Stimulated activated naive B cell treated with anti-CD40 and anti-IgM and Interleukin-4, amounts not matched to agents 10 μg/mL and 1 μg/mL and 100 μg/mL, for 72 hours (primary cell): ENCODE measurements around the gene RXRA.
A peak's percentile ranks its signal among the peaks of the same experiment; 100 is the strongest.

Experiments used
- ATAC-seq, 2 donors: fragments of 150-1000 bp; cut with Tn5 transposase; replicated peaks; 2 replicates each; pipeline ENCODE4 v1.10.0; 2021; ENCODE audit warnings: moderate library complexity in 1 of 2
- DNase-seq: peaks from one replicate; pipeline ENCODE4 v3.0.0; 2021
- H3K27ac Mint-ChIP-seq: one replicate; pipeline ENCODE4 v1.8.0; 2022; ENCODE audit warnings: mild to moderate bottlenecking, mixed read lengths
- H3K27me3 Mint-ChIP-seq, 2 donors: one replicate each; pipeline ENCODE4 v1.8.0; 2022; ENCODE audit warnings: mixed read lengths in 2 of 2
- H3K36me3 Mint-ChIP-seq, 2 donors: one replicate each; pipeline ENCODE4 v1.8.0; 2022; ENCODE audit warnings: mixed read lengths in 2 of 2, mild to moderate bottlenecking in 1 of 2
- H3K4me1 Mint-ChIP-seq, 2 donors: one replicate each; pipeline ENCODE4 v1.8.0; 2022; ENCODE audit warnings: mixed read lengths in 2 of 2, mild to moderate bottlenecking in 1 of 2
- H3K4me3 Mint-ChIP-seq, 2 donors: one replicate each; pipeline ENCODE4 v1.8.0; 2022; ENCODE audit warnings: mild to moderate bottlenecking in 2 of 2, mixed read lengths in 2 of 2, moderate library complexity in 1 of 2
- H3K9me3 Mint-ChIP-seq, 2 donors: one replicate each; pipeline ENCODE4 v1.8.0; 2022; ENCODE audit warnings: mixed read lengths in 2 of 2, mild to moderate bottlenecking in 1 of 2

Gene RXRA

DNA sequence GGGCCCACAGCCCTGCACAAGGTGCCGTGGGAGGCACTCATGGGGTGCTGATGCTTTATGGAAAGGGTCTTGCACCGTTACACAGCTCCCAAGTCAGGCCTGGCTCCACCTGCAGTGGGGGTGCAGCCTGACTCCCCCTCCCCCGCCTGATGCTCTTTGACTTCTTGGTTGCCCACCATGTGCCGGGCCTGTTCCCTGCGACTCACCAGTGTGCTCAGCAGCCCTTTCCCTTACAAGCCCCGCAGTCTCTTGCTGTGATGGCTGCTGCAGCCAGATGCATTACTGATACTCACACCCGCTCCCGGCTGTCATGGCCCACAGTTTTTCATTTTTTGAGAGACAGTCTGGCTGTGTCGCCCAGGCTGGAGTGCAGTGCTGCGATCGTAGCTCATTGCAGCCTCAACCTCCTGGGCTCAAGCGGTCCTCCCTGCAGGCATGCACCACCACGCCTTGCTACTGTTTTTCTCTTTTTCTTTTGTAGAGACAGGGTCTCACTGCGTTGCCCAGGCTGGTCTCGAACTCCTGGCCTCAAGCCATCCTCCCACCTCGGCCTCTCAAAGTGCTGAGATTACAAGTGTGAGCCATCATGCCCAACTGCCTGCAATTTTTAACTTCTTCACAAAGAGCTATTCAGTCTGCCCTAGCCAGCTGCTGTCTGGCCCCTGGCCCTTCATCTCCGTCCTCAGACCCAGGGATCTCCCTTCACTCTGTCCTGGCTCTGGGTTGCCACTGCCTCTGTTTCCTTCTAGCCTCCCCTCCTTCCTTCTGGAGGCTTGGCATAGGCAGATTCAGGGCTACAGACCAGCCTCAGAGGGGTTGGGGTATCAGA is 109.5 kb downstream of the RXRA start:
- H3K27ac Mint-ChIP-seq: no peak overlapping the region
- H3K4me1 Mint-ChIP-seq: peaks cover 2 to 4% of the 10 kb centered on the region in 2 donors
- peaks cover 5 to 21% of the 10 kb centered on the region in 2 donors for H3K27me3 Mint-ChIP-seq
- H3K9me3 Mint-ChIP-seq: no peaks in the 10 kb centered on the region
- no peak overlapping the region for H3K4me3 Mint-ChIP-seq
- no peak for ATAC-seq
- no peaks in the 10 kb centered on the region for H3K36me3 Mint-ChIP-seq
- DNase-seq: no peak

DNA sequence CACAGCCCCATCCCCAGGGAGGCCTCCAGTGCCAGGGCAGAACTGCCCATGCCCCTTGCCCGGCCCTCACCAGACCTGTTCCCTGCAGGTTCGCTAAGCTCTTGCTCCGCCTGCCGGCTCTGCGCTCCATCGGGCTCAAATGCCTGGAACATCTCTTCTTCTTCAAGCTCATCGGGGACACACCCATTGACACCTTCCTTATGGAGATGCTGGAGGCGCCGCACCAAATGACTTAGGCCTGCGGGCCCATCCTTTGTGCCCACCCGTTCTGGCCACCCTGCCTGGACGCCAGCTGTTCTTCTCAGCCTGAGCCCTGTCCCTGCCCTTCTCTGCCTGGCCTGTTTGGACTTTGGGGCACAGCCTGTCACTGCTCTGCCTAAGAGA is 110.1 kb downstream of the RXRA start:
- Mint-ChIP-seq H3K4me3 (no peak overlapping the region), H3K27me3 (peaks cover 11 to 27% of the 10 kb centered on the region in 2 donors)

DNA sequence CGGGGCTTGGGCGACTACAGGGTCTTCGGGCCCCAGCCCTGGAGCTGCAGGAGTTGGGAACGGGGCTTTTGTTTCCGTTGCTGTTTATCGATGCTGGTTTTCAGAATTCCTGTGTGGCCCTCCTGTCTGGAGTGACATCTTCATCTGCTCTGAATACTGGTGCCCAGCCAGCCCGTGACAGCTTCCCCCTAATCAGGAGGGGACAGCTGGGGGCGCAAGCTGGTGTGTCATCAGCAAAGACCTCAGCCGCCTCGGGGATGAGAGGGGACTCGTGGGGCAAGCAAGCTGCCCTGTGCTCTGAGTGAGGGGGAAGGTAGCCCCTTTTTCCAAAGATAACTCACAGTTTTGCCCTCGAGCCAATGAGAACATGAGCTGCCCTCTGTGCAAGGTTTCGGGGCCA is 110.7 kb downstream of the RXRA start:
- ATAC-seq (no peak), DNase-seq (no peak)
- Mint-ChIP-seq H3K4me3 (no peak overlapping the region), H3K27me3 (peaks cover 16 to 32% of the 10 kb centered on the region in 2 donors), H3K9me3 (no peaks in the 10 kb centered on the region), H3K4me1 (peaks cover 3 to 5% of the 10 kb centered on the region in 2 donors), H3K36me3 (no peaks in the 10 kb centered on the region), H3K27ac (no peak overlapping the region)

More for the DNA sequence above, 110.1 kb downstream of the RXRA start:
- ATAC-seq: no peak
- no peak for DNase-seq
- Mint-ChIP-seq H3K27ac (no peak overlapping the region), H3K4me1 (peaks cover 3 to 4% of the 10 kb centered on the region in 2 donors), H3K9me3 (no peaks in the 10 kb centered on the region), H3K36me3 (no peaks in the 10 kb centered on the region)

GRCh38 chr9:134437403-134438194 is 111.3 kb downstream of the RXRA start:
- Mint-ChIP-seq H3K4me1 (peaks cover 6 to 12% of the 10 kb centered on the region in 2 donors), H3K27ac (no peak overlapping the region), H3K36me3 (no peaks in the 10 kb centered on the region), H3K27me3 (peaks cover 22 to 39% of the 10 kb centered on the region in 2 donors), H3K4me3 (no peak overlapping the region), H3K9me3 (no peaks in the 10 kb centered on the region)
- no peak for ATAC-seq
- DNase-seq: no peak

DNA sequence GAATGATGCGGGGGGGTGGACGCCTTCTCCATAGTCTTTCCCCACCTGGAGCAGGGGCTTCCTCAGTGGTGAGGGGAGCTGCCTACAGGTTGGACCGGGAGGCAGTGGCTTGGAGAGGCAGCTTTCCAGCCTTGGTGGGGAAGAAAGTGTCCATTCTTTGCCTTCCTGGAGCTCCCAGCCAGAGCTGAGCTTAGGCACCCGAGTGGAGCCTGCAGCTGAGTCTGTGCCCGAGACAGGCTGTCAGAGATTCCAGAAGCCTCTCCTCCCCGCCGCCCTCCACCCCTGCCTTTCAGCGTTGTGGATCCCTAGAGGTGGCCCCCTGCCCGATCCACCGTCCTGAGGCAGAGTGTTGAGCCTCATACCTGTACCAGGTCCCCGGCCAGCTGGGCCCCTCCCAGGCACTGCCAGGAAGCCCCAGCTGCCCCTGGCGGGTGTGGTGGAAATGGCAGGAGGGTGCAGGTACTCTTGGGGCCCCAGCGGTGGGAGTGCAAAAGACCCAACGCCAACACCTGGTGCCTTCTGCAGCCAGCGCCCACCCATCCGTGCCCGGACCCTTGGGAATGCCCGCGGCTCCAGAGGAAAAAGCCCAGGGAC is 112.0 kb downstream of the RXRA start:
- Mint-ChIP-seq H3K9me3 (no peaks in the 10 kb centered on the region), H3K27me3 (peaks cover 26 to 41% of the 10 kb centered on the region in 2 donors), H3K36me3 (no peaks in the 10 kb centered on the region), H3K4me3 (no peak overlapping the region), H3K4me1 (peaks cover 10 to 19% of the 10 kb centered on the region in 2 donors), H3K27ac (no peak overlapping the region)
- ATAC-seq (no peak), DNase-seq (no peak)

DNA sequence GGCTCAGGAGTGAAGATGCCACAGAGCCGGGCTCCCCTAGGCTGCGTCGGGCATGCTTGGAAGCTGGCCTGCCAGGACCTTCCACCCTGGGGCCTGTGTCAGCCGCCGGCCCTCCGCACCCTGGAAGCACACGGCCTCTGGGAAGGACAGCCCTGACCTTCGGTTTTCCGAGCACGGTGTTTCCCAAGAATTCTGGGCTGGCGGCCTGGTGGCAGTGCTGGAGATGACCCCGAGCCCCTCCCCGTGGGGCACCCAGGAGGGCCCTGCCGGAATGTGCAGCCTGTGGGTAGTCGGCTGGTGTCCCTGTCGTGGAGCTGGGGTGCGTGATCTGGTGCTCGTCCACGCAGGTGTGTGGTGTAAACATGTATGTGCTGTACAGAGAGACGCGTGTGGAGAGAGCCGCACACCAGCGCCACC is 113.1 kb downstream of the RXRA start:
- Mint-ChIP-seq H3K9me3 (peaks cover 0 to 2% of the 10 kb centered on the region in 2 donors), H3K4me1 (peaks cover 16 to 27% of the 10 kb centered on the region in 2 donors), H3K27me3 (peaks cover 26 to 40% of the 10 kb centered on the region in 2 donors), H3K36me3 (no peaks in the 10 kb centered on the region), H3K27ac (no peak overlapping the region), H3K4me3 (no peak overlapping the region)
- no peak for DNase-seq
- ATAC-seq: no peak

DNA sequence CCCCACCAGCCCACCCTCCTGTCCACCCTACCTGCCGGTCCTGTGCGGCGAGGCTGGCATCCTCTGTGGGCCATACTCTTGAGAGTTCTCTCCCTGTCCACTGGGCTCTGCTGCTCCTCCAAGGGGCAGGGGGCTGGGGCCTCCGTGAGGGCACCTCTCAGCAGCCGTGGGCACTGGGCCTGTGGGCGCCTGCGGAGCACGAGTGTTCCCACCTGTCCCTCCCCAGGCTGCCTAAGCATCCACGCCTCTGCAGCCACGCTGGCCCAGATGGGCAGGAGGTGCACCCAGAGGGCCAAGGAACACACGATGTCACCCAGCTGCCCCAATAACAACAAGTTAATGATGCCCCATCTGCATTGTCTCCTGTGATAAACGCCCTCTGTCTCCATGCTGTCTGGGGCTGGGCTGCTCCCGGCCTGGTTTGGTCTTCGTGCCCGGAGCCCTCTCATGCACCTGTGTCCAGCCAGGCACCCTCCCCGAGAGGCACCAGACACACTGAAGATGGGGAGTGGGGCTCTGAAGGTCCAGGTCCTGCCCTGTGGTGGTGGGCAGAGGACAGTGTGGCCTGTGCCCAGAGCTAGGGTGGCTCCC is 114.5 kb downstream of the RXRA start:
- Mint-ChIP-seq H3K4me3 (no peak overlapping the region), H3K27me3 (peaks cover 26 to 40% of the 10 kb centered on the region in 2 donors), H3K27ac (no peak overlapping the region), H3K4me1 (peaks cover 16 to 27% of the 10 kb centered on the region in 2 donors), H3K36me3 (peaks cover 0 to 4% of the 10 kb centered on the region in 2 donors), H3K9me3 (peaks cover 0 to 2% of the 10 kb centered on the region in 2 donors)
- no peak for DNase-seq
- no peak for ATAC-seq

DNA sequence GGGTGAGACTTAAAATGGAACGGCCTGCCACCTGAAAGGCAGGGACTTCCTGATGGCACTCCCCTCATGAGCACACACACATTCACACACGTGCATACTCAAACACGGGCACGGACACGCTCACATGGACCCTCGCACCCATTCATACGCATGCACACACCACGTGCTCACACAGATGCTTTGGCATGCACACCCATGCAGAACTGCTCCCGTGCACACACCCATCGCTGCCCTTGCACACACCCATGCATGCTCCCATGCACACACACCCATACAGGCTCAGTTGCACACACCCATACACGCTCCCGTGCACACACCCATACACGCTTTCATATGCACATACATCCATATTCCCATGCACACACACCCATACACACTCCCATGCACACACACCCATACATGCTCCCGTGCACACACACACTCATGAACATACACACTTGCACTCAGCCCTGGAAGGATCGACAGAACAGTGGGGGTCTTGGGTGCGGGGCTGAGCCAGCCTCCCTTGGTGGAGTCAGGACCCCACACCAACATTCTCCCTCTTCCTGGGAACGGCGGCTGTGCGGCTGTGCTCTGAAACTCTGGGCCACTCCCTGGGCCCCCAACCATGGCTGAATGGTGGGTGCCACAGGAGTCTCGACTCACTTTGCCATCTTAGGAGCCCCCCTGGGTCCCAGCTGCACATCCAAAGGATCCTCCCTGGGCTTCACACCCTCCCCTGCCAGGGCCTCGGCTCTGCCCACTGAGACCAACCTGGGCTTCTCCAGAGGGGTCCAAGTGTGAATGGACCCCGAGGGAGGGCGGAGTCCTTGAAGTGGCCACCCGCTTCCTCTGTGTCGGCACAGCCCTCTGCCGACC is 115.2 kb downstream of the RXRA start:
- Mint-ChIP-seq H3K27ac (no peak overlapping the region), H3K36me3 (peaks cover 0 to 4% of the 10 kb centered on the region in 2 donors)
- no peak for ATAC-seq

DNA sequence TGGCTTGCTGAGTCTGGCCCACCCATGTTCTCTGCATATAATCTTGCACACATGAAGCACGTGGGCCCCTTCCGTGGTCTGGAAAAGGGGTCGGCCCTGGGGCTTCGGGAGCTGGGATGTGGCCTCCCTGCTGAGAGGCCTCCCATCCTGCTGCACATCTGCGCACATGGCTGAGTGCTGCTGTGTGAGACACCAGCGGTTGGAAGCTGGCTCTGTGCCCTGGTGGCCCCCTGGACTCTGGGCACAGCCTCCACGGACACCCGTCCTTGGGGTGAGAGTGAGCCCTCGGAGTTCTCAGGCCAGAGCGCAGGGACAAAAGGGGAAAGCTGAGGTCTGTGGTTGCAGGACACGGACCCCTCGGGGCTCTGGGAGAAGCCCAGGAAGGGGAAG is 115.8 kb downstream of the RXRA start:
- Mint-ChIP-seq H3K27me3 (peaks cover 26 to 40% of the 10 kb centered on the region in 2 donors), H3K4me3 (no peak overlapping the region), H3K27ac (no peak overlapping the region), H3K36me3 (peaks cover 0 to 4% of the 10 kb centered on the region in 2 donors), H3K9me3 (peaks cover 0 to 2% of the 10 kb centered on the region in 2 donors), H3K4me1 (peaks cover 14 to 27% of the 10 kb centered on the region in 2 donors)
- no peak for ATAC-seq
- no peak for DNase-seq

More for the DNA sequence above, 115.2 kb downstream of the RXRA start:
- Mint-ChIP-seq H3K4me3 (no peak overlapping the region), H3K4me1 (peaks cover 14 to 27% of the 10 kb centered on the region in 2 donors), H3K27me3 (peaks cover 26 to 40% of the 10 kb centered on the region in 2 donors), H3K9me3 (peaks cover 0 to 2% of the 10 kb centered on the region in 2 donors)
- DNase-seq: no peak

DNA sequence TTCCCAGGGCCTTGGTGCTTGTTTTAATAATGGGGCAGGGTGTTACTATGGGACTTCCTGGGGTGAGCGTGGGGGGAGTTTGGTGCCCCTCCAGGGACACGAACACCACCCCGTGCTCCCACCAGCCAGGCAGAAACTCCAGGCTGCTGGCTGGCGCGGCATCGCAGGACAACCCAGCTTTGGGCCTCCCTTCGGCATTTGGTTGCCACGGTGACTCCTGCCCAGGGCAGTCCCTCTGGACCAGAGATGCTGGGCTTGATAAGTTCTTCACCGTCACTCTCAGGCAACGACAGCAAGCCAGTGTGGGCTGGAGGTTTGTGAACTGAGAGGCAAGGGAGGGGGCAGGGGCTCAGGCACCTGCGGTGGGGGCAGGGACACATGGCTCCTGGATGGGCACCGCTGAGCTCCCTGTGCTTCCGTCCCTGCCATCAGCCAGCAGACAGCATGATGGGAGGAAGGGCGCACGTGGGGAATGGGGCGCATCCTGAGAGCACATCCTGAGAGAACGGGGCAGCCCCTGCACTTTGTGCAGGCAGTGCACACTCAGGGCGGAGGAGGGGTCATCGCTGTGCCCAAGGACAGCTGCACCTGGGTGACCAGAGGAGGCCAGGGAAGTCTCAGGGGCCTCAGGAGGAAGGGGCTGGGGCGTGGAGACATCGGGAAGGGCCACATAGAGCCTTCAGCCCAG is 116.4 kb downstream of the RXRA start:
- Mint-ChIP-seq H3K27me3 (peaks cover 26 to 40% of the 10 kb centered on the region in 2 donors), H3K36me3 (peaks cover 0 to 4% of the 10 kb centered on the region in 2 donors), H3K4me3 (no peak overlapping the region), H3K4me1 (peaks cover 14 to 27% of the 10 kb centered on the region in 2 donors), H3K9me3 (peaks cover 0 to 2% of the 10 kb centered on the region in 2 donors), H3K27ac (no peak overlapping the region)
- ATAC-seq: no peak
- DNase-seq: no peak

- Mint-ChIP-seq H3K4me3 (no peak overlapping the region), H3K27me3 (peaks cover 26 to 40% of the 10 kb centered on the region in 2 donors), H3K36me3 (peaks cover 0 to 4% of the 10 kb centered on the region in 2 donors), H3K9me3 (peaks cover 0 to 3% of the 10 kb centered on the region in 2 donors), H3K27ac (peak overlapping the region; percentile 90), H3K4me1 (peaks cover 14 to 27% of the 10 kb centered on the region in 2 donors)
- ATAC-seq (peak; percentile 100), DNase-seq (peak; percentile 80)
These were observed 117.2 kb downstream of the RXRA start for GRCh38 chr9:134443174-134444037.

GRCh38 chr9:134444038-134444315 is 117.7 kb downstream of the RXRA start:
- peaks cover 14 to 27% of the 10 kb centered on the region in 2 donors for H3K4me1 Mint-ChIP-seq
- no peak overlapping the region for H3K4me3 Mint-ChIP-seq
- peaks cover 0 to 5% of the 10 kb centered on the region in 2 donors for H3K9me3 Mint-ChIP-seq
- peaks cover 0 to 4% of the 10 kb centered on the region in 2 donors for H3K36me3 Mint-ChIP-seq
- no peak for ATAC-seq
- H3K27ac Mint-ChIP-seq: peak overlapping the region; percentile 90
- H3K27me3 Mint-ChIP-seq: peaks cover 26 to 40% of the 10 kb centered on the region in 2 donors
- DNase-seq: no peak
